HepG2 (cell line): ENCODE data around the gene MSMP. TPM values are rescaled to one million over a fixed set of nuclear protein-coding genes. Genes with fewer than 3 reads are reported as not detected.
A peak's percentile ranks its signal among the peaks of the same experiment; 100 is the strongest.

Source experiments
- ARHGAP35 ChIP-seq: sonication (generic); formaldehyde crosslinking; IDR thresholded peaks from 2 replicates; pipeline ENCODE4 v1.9.0; 2022; ENCODE audit warnings: mild to moderate bottlenecking, inconsistent platforms, moderate library complexity, missing genetic modification reagents, borderline replicate concordance
- BCL6 ChIP-seq: IDR thresholded peaks from 2 replicates; pipeline ENCODE4 v1.6.1; 2016; ENCODE audit warnings: missing genetic modification reagents, missing compliant biosample characterization
- BHLHE40 ChIP-seq: IDR thresholded peaks from 2 replicates; pipeline ENCODE4 v1.6.1; 2011; ENCODE audit warnings: low read length, improper control_type of control experiment
- DMTF1 ChIP-seq: sonication (generic); formaldehyde crosslinking; IDR thresholded peaks from 2 replicates; pipeline ENCODE4 v1.4.0; 2020; ENCODE audit warnings: mild to moderate bottlenecking, missing genetic modification reagents
- ELK4 ChIP-seq: sonication (generic); formaldehyde crosslinking; IDR thresholded peaks from 2 replicates; pipeline ENCODE4 v1.9.0; 2021; ENCODE audit warnings: missing genetic modification reagents, borderline replicate concordance
- FOXK2 ChIP-seq: fragments of 450-650 bp; IDR thresholded peaks from 2 replicates; pipeline ENCODE4 v1.6.1; 2016
- ISX ChIP-seq: sonication (generic); formaldehyde crosslinking; conservative IDR thresholded peaks from 2 replicates; pipeline ENCODE4 v1.5.0; 2020; ENCODE audit warnings: missing genetic modification reagents
- JUN ChIP-seq: sonication (generic); formaldehyde crosslinking; IDR thresholded peaks from 2 replicates; pipeline ENCODE4 v1.4.0; 2020; ENCODE audit warnings: mild to moderate bottlenecking, missing genetic modification reagents
- MAFK ChIP-seq, 2 experiments: IDR thresholded peaks in 1 of 2; conservative IDR thresholded peaks in 1 of 2; 2 replicates each; pipeline ENCODE4 v1.6.1; 2011; ENCODE audit warnings: improper control_type of control experiment in 2 of 2, low read length in 2 of 2
- PHB2 ChIP-seq: fragments of 450-650 bp; IDR thresholded peaks from 2 replicates; pipeline ENCODE4 v1.6.1; 2018; ENCODE audit not compliant: partially characterized antibody
- SALL2 ChIP-seq: sonication (generic); formaldehyde crosslinking; IDR thresholded peaks from 2 replicates; pipeline ENCODE4 v1.8.1; 2023; ENCODE audit warnings: mild to moderate bottlenecking, missing genetic modification reagents, inconsistent platforms
- ZFX ChIP-seq: sonication (generic); formaldehyde crosslinking; IDR thresholded peaks from 2 replicates; pipeline ENCODE4 v1.4.0; 2020; ENCODE audit warnings: mild to moderate bottlenecking, low read depth, missing genetic modification reagents, moderate library complexity
- ZNF24 ChIP-seq: fragments of 450-650 bp; IDR thresholded peaks from 2 replicates; pipeline ENCODE4 v1.6.1; 2017; ENCODE audit warnings: antibody characterized with exemption, mild to moderate bottlenecking
- ZNF251 ChIP-seq: sonication (generic); formaldehyde crosslinking; IDR thresholded peaks from 2 replicates; pipeline ENCODE4 v1.9.0; 2021; ENCODE audit warnings: mild to moderate bottlenecking, missing genetic modification reagents
- ZNF3 ChIP-seq: IDR thresholded peaks from 2 replicates; pipeline ENCODE4 v1.7.0; 2017; ENCODE audit warnings: inconsistent platforms
- ZNF446 ChIP-seq: sonication (generic); formaldehyde crosslinking; IDR thresholded peaks from 2 replicates; pipeline ENCODE4 v1.5.0; 2020; ENCODE audit warnings: mild to moderate bottlenecking, missing genetic modification reagents
- ZNF512 ChIP-seq: sonication (generic); formaldehyde crosslinking; IDR thresholded peaks from 2 replicates; pipeline ENCODE4 v1.4.0; 2020; ENCODE audit warnings: mild to moderate bottlenecking, missing genetic modification reagents
- ZNF580 ChIP-seq: IDR thresholded peaks from 2 replicates; pipeline ENCODE4 v1.6.1; 2016; ENCODE audit warnings: low read depth, borderline replicate concordance
- ZNF709 ChIP-seq: sonication (generic); formaldehyde crosslinking; IDR thresholded peaks from 2 replicates; pipeline ENCODE4 v1.5.0; 2020; ENCODE audit warnings: mild to moderate bottlenecking, missing genetic modification reagents
- ZSCAN12 ChIP-seq: sonication (generic); formaldehyde crosslinking; IDR thresholded peaks from 2 replicates; pipeline ENCODE4 v1.9.0; 2021; ENCODE audit warnings: mild to moderate bottlenecking, missing genetic modification reagents
- ZXDC ChIP-seq: sonication (generic); formaldehyde crosslinking; IDR thresholded peaks from 2 replicates; pipeline ENCODE4 v1.5.0; 2020; ENCODE audit warnings: mild to moderate bottlenecking, missing genetic modification reagents
- polyA plus RNA-seq, 8 experiments: library from polyadenylated mRNA; depleted of rRNA in 3 of 8; stranded (reverse) in 7 of 8; unstranded in 1 of 8; fragments of >200 nt; fragmentation: Illumina TruSeq in 4 of 8; extraction: Trizol in 4 of 8; gene quantifications; 2 replicates each; pipeline versions ENCODE4 v1.2.1 to v1.2.3, GENCODE V29; 2011 to 2016; ENCODE audit warnings: low read depth in 4 of 8, missing spikeins in 1 of 8, mixed read lengths in 1 of 8; ENCODE audit not compliant: insufficient read depth in 1 of 8
- total RNA-seq, 5 experiments: library from RNA; depleted of rRNA; stranded (reverse); fragments of >200 nt; fragmentation: Illumina TruSeq; extraction: Trizol; gene quantifications; 2 replicates each; pipeline ENCODE4 v1.2.3, GENCODE V29; 2016; ENCODE audit warnings: low read depth in 1 of 5

The MSMP gene
- total and polyA plus RNA-seq, 2 of the 13 experiments (the other 11 are each of a cell fraction or from before 2014, with no cell fraction given) = 0.24 to 0.46 TPM

GRCh38 chr9:35756275-35757225 is 2.5 kb upstream of the MSMP start (continued):
- TF ChIP-seq SALL2 (CRISPR knock-in tag) (no peak), JUN (CRISPR knock-in tag) (0 out of 2 replicates have a peak, but pooled peaks have one; percentile 34), BCL6 (CRISPR knock-in tag) (0 out of 2 replicates have a peak, but pooled peaks have one; percentile 19), ZFX (CRISPR knock-in tag) (peak; percentile 90), ZNF709 (peak; percentile 57), ARHGAP35 (CRISPR knock-in tag) (no peak), FOXK2 (no peak), BHLHE40 (no peak), PHB2 (no peak), ZNF251 (CRISPR knock-in tag) (no peak), MAFK (conservative IDR thresholded peaks at IDR 0.05 in 1 of 2, IDR thresholded peaks at IDR 0.05 in 1 of 2; ENCODE audit: low read length in 2 of 2) (no peak), ZNF3 (CRISPR knock-in tag) (no peak), ISX (CRISPR knock-in tag) (no peak), ZSCAN12 (CRISPR knock-in tag) (no peak), ZXDC (CRISPR knock-in tag) (no peak), ZNF446 (CRISPR knock-in tag) (no peak), ELK4 (CRISPR knock-in tag) (peak; percentile 52; the same call in 1 of the 2 replicates), ZNF580 (0 out of 2 replicates have a peak, but pooled peaks have one; percentile 33), ZNF24 (no peak), DMTF1 (CRISPR knock-in tag) (no peak), ZNF512 (CRISPR knock-in tag) (no peak)
